ENCODE data around the gene SLC25A42. TPM values are rescaled to one million over a fixed set of nuclear protein-coding genes. Genes with fewer than 3 reads are reported as not detected.
A peak's percentile ranks its signal among the peaks of the same experiment; 100 is the strongest.

SLC25A42 gene
- total and polyA plus RNA-seq, 2 donors from 2014 or later: 9.7 to 70.7 TPM

DNA sequence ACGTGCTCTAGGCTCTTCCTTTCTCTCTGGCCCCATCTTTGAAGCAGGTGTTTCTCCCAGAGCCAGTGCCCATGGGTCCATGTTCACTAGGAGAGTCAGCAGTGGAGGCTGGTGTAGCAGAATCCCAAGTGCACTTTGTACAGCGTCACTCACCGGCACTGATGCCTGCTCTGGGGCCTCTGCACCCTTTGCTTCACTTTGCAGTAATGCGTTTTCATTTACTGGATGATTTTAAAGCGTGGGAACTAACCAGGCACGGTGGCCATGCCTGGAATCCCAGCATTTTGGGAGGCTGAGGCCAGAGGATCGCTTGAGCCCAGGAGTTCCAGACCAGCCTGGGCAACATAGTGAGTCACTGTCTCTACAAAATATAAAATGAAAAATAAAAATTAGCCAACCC, 30.7 kb downstream of the SLC25A42 start:
- Histone ChIP-seq H3K27ac (ENCODE audit: low read depth in 2 of 2, low read length in 2 of 2) (peak overlapping the region in 1 of 2 donors; percentile 57), H3K9me3 (ENCODE audit: control insufficient read depth in 2 of 3, insufficient read depth in 1 of 3, low read length in 3 of 3) (no peaks in the 10 kb centered on the region), H3K4me3 (ENCODE audit: low read length in 3 of 3) (no peak overlapping the region), H3K36me3 (ENCODE audit: control insufficient read depth in 2 of 3, insufficient read depth in 3 of 3, low read length in 3 of 3) (no peaks in the 10 kb centered on the region), H3K27me3 (ENCODE audit: control insufficient read depth, insufficient read depth, low read length) (no peaks in the 10 kb centered on the region), H3K4me1 (ENCODE audit: control insufficient read depth in 2 of 3, insufficient read depth in 2 of 3, low read depth in 1 of 3, low read length in 3 of 3) (peaks cover 0 to 5% (median 5%) of the 10 kb centered on the region in 3 donors), H3K9ac (ENCODE audit: low read length in 3 of 3) (no peak overlapping the region)
- FAIRE-seq (no peak), DNase-seq (no peak)
- TF ChIP-seq, protein P1, sequence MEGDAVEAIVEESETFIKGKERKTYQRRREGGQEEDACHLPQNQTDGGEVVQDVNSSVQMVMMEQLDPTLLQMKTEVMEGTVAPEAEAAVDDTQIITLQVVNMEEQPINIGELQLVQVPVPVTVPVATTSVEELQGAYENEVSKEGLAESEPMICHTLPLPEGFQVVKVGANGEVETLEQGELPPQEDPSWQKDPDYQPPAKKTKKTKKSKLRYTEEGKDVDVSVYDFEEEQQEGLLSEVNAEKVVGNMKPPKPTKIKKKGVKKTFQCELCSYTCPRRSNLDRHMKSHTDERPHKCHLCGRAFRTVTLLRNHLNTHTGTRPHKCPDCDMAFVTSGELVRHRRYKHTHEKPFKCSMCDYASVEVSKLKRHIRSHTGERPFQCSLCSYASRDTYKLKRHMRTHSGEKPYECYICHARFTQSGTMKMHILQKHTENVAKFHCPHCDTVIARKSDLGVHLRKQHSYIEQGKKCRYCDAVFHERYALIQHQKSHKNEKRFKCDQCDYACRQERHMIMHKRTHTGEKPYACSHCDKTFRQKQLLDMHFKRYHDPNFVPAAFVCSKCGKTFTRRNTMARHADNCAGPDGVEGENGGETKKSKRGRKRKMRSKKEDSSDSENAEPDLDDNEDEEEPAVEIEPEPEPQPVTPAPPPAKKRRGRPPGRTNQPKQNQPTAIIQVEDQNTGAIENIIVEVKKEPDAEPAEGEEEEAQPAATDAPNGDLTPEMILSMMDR (IDR thresholded peaks at IDR 0.05; ENCODE audit: borderline replicate concordance, extremely low read depth, insufficient read depth): no peak
- intact Hi-C loops (cut with DNase I): no loop called here

DNA sequence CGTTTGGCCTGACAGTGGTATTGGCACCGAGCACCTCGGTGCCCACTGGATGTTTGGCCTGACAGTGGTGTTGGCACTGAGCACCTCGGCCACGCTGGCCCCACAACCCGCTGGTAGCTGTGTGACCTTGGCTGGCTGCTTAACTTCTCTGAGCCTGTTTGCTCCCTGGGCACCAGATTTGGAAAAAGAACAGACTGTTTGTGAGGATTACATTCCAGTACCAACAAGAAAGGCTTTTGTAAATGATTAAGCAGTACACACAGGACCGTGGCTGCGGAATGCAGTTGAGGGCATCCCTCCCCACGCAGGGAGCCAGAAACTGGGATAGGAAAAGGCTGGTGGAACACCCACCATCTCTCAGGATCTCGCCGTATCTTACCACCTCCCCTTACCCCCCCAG, 31.9 kb downstream of the SLC25A42 start:
- Histone ChIP-seq H3K4me3 (ENCODE audit: low read length in 3 of 3) (no peak overlapping the region), H3K9ac (ENCODE audit: low read length in 3 of 3) (no peak overlapping the region), H3K27ac (ENCODE audit: low read depth in 2 of 2, low read length in 2 of 2) (peak overlapping the region; percentile 53 to 85), H3K27me3 (ENCODE audit: control insufficient read depth, insufficient read depth, low read length) (no peaks in the 10 kb centered on the region), H3K36me3 (ENCODE audit: control insufficient read depth in 2 of 3, insufficient read depth in 3 of 3, low read length in 3 of 3) (no peaks in the 10 kb centered on the region), H3K9me3 (ENCODE audit: control insufficient read depth in 2 of 3, insufficient read depth in 1 of 3, low read length in 3 of 3) (no peaks in the 10 kb centered on the region), H3K4me1 (ENCODE audit: control insufficient read depth in 2 of 3, insufficient read depth in 2 of 3, low read depth in 1 of 3, low read length in 3 of 3) (peaks cover 0 to 7% (median 5%) of the 10 kb centered on the region in 3 donors)
- FAIRE-seq (no peak), DNase-seq (no peak)
- intact Hi-C loops (cut with DNase I): no loop called here
- TF ChIP-seq, protein P1 (IDR thresholded peaks at IDR 0.05; ENCODE audit: borderline replicate concordance, extremely low read depth, insufficient read depth): no peak

DNA sequence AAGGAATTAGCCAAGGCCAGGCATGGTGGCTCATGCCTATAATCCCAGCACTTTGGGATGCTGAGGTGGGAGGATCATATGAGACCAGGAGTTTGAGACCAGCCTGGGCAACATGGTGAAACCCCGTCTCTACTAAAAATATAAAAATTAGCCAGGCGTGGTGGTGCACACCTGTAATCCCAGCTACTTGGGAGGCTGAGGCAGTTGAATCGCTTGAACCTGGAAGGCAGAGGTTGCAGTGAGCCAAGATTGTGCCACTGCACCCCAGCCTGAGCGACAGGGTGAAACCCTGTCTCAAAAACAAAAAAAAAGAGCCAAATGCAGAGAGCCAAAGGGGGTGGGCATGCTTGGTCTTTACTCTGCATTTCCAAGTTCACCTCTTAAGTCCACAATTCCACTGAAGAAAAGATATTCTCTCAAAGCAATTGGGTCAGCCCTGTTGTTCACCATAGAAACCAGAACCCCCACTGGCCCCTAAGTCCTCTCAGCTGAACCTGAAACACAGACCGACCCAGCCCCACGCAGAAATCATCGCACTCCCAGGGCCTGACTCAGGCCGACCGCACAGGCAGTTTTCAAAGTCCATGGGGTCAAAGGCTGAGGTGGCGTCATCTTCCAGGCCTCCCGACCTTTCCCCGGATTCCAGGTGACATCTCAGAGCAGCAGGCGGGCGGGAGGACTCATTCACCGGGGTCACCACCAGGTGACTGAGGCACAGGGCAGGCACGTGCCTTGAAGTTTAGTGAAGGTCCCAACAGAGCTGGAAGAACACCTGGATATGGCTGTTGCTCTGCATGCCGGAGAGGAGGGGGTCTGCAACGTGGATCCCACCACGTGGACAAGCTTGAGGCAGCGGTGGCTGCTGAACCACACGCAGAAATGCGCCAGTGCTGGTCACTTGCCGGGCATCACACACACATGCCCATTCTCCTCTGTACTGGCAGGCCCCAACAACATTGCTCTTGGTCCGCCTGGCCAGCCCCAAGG, 33.1 kb downstream of the SLC25A42 start:
- Histone ChIP-seq H3K27me3 (ENCODE audit: control insufficient read depth, insufficient read depth, low read length) (no peaks in the 10 kb centered on the region), H3K4me1 (ENCODE audit: control insufficient read depth in 2 of 3, insufficient read depth in 2 of 3, low read depth in 1 of 3, low read length in 3 of 3) (peaks cover 0 to 10% (median 9%) of the 10 kb centered on the region in 3 donors), H3K36me3 (ENCODE audit: control insufficient read depth in 2 of 3, insufficient read depth in 3 of 3, low read length in 3 of 3) (peaks cover 0 to 4% (median 0%) of the 10 kb centered on the region in 3 donors), H3K9me3 (ENCODE audit: control insufficient read depth in 2 of 3, insufficient read depth in 1 of 3, low read length in 3 of 3) (no peaks in the 10 kb centered on the region), H3K27ac (ENCODE audit: low read depth in 2 of 2, low read length in 2 of 2) (peak overlapping the region; percentile 94 to 95), H3K9ac (ENCODE audit: low read length in 3 of 3) (no peak overlapping the region), H3K4me3 (ENCODE audit: low read length in 3 of 3) (no peak overlapping the region)
- intact Hi-C loops (cut with DNase I): no loop called here
- DNase-seq: peak in 4 of 5 donors; percentile 42 to 70 (median 57)
- TF ChIP-seq, protein P1 (IDR thresholded peaks at IDR 0.05; ENCODE audit: borderline replicate concordance, extremely low read depth, insufficient read depth): no peak
- FAIRE-seq: no peak
